NT2/D1 (cell line): ENCODE data around the gene DMAC2.
"Not testable (repeated sequence)": the region's sequence is repeated elsewhere in the genome, so short reads cannot be mapped to it uniquely, and the experiment has no call there.

Experiments
- DNase-seq: peaks from one replicate; pipeline ENCODE4 v3.0.0-alpha.2; 2011; ENCODE audit warnings: low read depth, low spot score
- H3K27me3 ChIP-seq: 2 replicates; pipeline ENCODE4 v1.6.0; 2011; ENCODE audit warnings: mild to moderate bottlenecking; ENCODE audit not compliant: insufficient read length, insufficient read depth
- H3K36me3 ChIP-seq: 2 replicates; pipeline ENCODE4 v1.6.1; 2011; ENCODE audit warnings: mild to moderate bottlenecking, low read length, mixed read lengths; ENCODE audit not compliant: insufficient read depth, insufficient read length
- H3K4me1 ChIP-seq: 2 replicates; pipeline ENCODE4 v1.5.1; 2011; ENCODE audit not compliant: insufficient read depth, insufficient read length
- H3K4me3 ChIP-seq: 2 replicates; pipeline ENCODE4 v1.5.1; 2011; ENCODE audit warnings: low read depth; ENCODE audit not compliant: insufficient read length
- H3K9ac ChIP-seq: 2 replicates; pipeline ENCODE4 v1.6.0; 2011; ENCODE audit warnings: low read depth; ENCODE audit not compliant: insufficient read length
- H3K9me3 ChIP-seq: 2 replicates; pipeline ENCODE4 v1.5.1; 2011; ENCODE audit warnings: mild to moderate bottlenecking, low read length; ENCODE audit not compliant: insufficient read depth
- SUZ12 ChIP-seq: IDR thresholded peaks from 2 replicates; pipeline ENCODE4 v1.6.1; 2011; ENCODE audit not compliant: insufficient read length, insufficient read depth; ENCODE audit errors: extremely low read depth
- YY1 ChIP-seq: IDR thresholded peaks from 2 replicates; pipeline ENCODE4 v1.6.1; 2011; ENCODE audit not compliant: insufficient read length, insufficient read depth
- ZNF274 ChIP-seq: IDR thresholded peaks from 2 replicates; pipeline ENCODE4 v1.6.1; 2011; ENCODE audit warnings: mild to moderate bottlenecking, low read depth, low read length

DMAC2 gene

DNA sequence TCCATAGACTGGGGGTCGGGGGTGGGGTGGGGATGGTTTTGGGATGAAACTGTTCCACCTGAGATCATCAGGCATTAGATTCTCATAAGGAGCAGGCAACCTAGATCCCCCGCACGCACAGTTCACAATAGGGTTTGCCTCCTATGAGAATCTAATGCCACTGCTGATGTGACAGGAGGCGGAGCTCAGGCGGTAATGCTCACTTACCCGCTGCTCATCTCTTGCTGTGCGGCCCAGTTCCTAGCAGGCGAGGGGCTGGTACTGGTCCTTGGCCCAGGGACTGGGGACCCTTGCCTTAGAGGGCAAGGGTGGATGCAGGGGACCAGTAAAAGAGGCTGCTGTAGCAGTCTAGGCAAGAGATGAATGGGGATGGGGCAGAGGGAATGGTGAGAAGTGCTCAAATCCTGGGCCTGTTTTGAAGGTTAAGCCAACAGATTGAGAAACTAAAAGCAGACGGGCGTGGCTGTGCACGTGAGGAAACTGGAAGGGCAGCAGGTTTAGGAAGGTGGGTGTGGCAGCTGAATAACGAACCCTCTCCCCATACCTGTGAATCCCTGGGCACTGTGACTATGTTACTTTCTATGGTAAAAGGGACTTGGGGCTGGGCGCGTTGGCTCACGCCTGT is 1.7 kb upstream of the DMAC2 start:
- DNase-seq, result no peak
- peaks cover 2% of the 10 kb centered on the region for H3K4me1 ChIP-seq
- H3K9ac ChIP-seq, result no peak overlapping the region
- no peaks in the 10 kb centered on the region for H3K9me3 ChIP-seq
- TF ChIP-seq YY1, result no peak
- no peak for TF ChIP-seq SUZ12
- TF ChIP-seq ZNF274, result no peak
- peaks cover 12% of the 10 kb centered on the region for H3K36me3 ChIP-seq
- H3K4me3 ChIP-seq, result no peak overlapping the region
- peaks cover 14% of the 10 kb centered on the region for H3K27me3 ChIP-seq

GRCh38 chr19:41437944-41438574 is 1.7 kb downstream of the DMAC2 start:
- Histone ChIP-seq H3K9me3 (no peaks in the 10 kb centered on the region), H3K4me1 (peaks cover 2% of the 10 kb centered on the region), H3K27me3 (no peaks in the 10 kb centered on the region), H3K9ac (no peak overlapping the region), H3K36me3 (peaks cover 27% of the 10 kb centered on the region), H3K4me3 (no peak overlapping the region)
- no peak for DNase-seq
- TF ChIP-seq YY1 (no peak), SUZ12 (no peak), ZNF274 (no peak)

GRCh38 chr19:41436674-41436951 is 3.1 kb downstream of the DMAC2 start:
- H3K9ac ChIP-seq, result no peak overlapping the region
- H3K9me3 ChIP-seq, result no peaks in the 10 kb centered on the region
- H3K27me3 ChIP-seq, result no peaks in the 10 kb centered on the region
- H3K36me3 ChIP-seq, result peaks cover 41% of the 10 kb centered on the region
- DNase-seq, result no peak
- no peak for TF ChIP-seq SUZ12
- TF ChIP-seq YY1, result no peak
- peaks cover 6% of the 10 kb centered on the region for H3K4me1 ChIP-seq
- H3K4me3 ChIP-seq, result no peak overlapping the region

GRCh38 chr19:41435936-41436673 is 3.6 kb downstream of the DMAC2 start:
- peaks cover 8% of the 10 kb centered on the region for H3K4me1 ChIP-seq
- H3K27me3 ChIP-seq, result no peaks in the 10 kb centered on the region
- TF ChIP-seq SUZ12, result no peak
- TF ChIP-seq ZNF274, result no peak
- no peak for TF ChIP-seq YY1
- no peaks in the 10 kb centered on the region for H3K9me3 ChIP-seq
- DNase-seq, result no peak
- H3K4me3 ChIP-seq, result no peak overlapping the region
- no peak overlapping the region for H3K9ac ChIP-seq
- H3K36me3 ChIP-seq, result peaks cover 46% of the 10 kb centered on the region

DNA sequence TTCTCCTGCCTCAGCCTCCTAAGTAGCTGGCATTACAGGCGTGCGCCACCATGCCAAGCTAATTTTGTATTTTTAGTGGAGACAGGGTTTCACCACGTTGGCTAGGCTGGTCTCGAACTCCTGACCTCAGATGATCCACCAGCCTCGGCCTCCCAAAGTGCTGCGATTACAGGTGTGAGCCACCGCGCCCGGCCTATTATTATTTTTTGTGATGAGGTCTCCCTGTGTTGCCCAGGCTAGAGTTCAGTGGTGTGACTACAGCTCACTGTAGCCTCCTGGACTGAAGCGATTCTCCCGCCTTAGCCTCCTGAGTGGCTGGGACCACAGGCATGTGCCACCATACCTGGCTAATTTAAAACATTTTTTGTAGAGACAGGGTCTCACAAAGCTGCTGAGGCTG is 4.3 kb downstream of the DMAC2 start:
- H3K9me3 ChIP-seq, H3K9ac ChIP-seq, H3K4me3 ChIP-seq, H3K27me3 ChIP-seq, H3K4me1 ChIP-seq, DNase-seq: not testable (repeated sequence)
- H3K36me3 ChIP-seq, result peaks cover 52% of the 10 kb centered on the region

GRCh38 chr19:41434450-41434849 is 5.3 kb downstream of the DMAC2 start:
- DNase-seq, result no peak

GRCh38 chr19:41433171-41433570 is 6.5 kb downstream of the DMAC2 start:
- no peaks in the 10 kb centered on the region for H3K9me3 ChIP-seq
- H3K27me3 ChIP-seq, result no peaks in the 10 kb centered on the region
- TF ChIP-seq ZNF274 (no peak), SUZ12 (no peak), YY1 (no peak)
- H3K9ac ChIP-seq, result no peak overlapping the region
- H3K36me3 ChIP-seq, result peaks cover 53% of the 10 kb centered on the region
- DNase-seq, result no peak
- no peak overlapping the region for H3K4me3 ChIP-seq
- peaks cover 8% of the 10 kb centered on the region for H3K4me1 ChIP-seq

More at GRCh38 chr19:41434450-41434849, 5.3 kb downstream of the DMAC2 start:
- H3K9me3 ChIP-seq, result no peaks in the 10 kb centered on the region
- H3K27me3 ChIP-seq, result no peaks in the 10 kb centered on the region
- H3K4me1 ChIP-seq, result peaks cover 8% of the 10 kb centered on the region
- H3K36me3 ChIP-seq, result peaks cover 52% of the 10 kb centered on the region
- TF ChIP-seq ZNF274 (no peak), SUZ12 (no peak), YY1 (no peak)
- no peak overlapping the region for H3K9ac ChIP-seq
- no peak overlapping the region for H3K4me3 ChIP-seq
